Right atrium auricular region (tissue), 2 donors: ENCODE measurements around the gene SPAG5. TPM values are rescaled to one million over a fixed set of nuclear protein-coding genes. Genes with fewer than 3 reads are reported as not detected.
A peak's percentile ranks its signal among the peaks of the same experiment; 100 is the strongest.

Experiments used
- DNase-seq: peaks from one replicate; pipeline ENCODE4 v3.0.0-alpha.2; 2019; ENCODE audit warnings: low spot score
- H3K27ac ChIP-seq, 2 donors: fragments of 200-600 bp; sonication (generic); 1 replicate in 1 of 2; 2 replicates in 1 of 2; pipeline ENCODE4 v1.5.1; 2016 to 2019
- H3K27me3 ChIP-seq, 2 donors: fragments of 200-600 bp; sonication (generic); one replicate each; pipeline versions ENCODE4 v1.5.1 to v1.6.0; 2017 to 2019
- H3K36me3 ChIP-seq: fragments of 200-600 bp; sonication (generic); one replicate; pipeline ENCODE4 v1.5.1; 2016
- H3K4me1 ChIP-seq, 2 donors: fragments of 200-600 bp; sonication (generic); one replicate each; pipeline versions ENCODE4 v1.5.1 to v1.6.0; 2017 to 2019
- H3K4me3 ChIP-seq, 2 donors: fragments of 200-600 bp; sonication (generic); 1 replicate in 1 of 2; 2 replicates in 1 of 2; pipeline ENCODE4 v1.5.1; 2017 to 2019; ENCODE audit warnings: mild to moderate bottlenecking in 1 of 2, moderate library complexity in 1 of 2
- H3K9me3 ChIP-seq, 2 donors: fragments of 200-600 bp; sonication (generic); one replicate each; pipeline ENCODE4 v1.5.1; 2019
- CTCF ChIP-seq, 2 donors: fragments of 200-600 bp; sonication (generic); IDR thresholded peaks; one replicate each; pipeline ENCODE4 v1.5.1; 2019; ENCODE audit warnings: antibody characterized with exemption in 2 of 2
- total RNA-seq, 2 donors: library from RNA; depleted of rRNA; stranded (reverse); fragments of >200 nt; gene quantifications; one replicate each; pipeline ENCODE4 v1.1.0, GENCODE V29; 2016

Gene SPAG5
- total RNA-seq, 2 donors from 2014 or later, result 0.98 to 1.1 TPM

GRCh38 chr17:28569446-28569845 lies 29.4 kb downstream of the SPAG5 start:
- TF ChIP-seq CTCF (IDR thresholded peaks at IDR 0.05), result no peak
- Histone ChIP-seq H3K4me1 (peaks cover 0 to 41% of the 10 kb centered on the region in 2 donors), H3K36me3 (peaks cover 6% of the 10 kb centered on the region), H3K27ac (no peak overlapping the region), H3K4me3 (no peak overlapping the region), H3K27me3 (no peaks in the 10 kb centered on the region), H3K9me3 (no peaks in the 10 kb centered on the region)
- DNase-seq, result no peak

- Histone ChIP-seq H3K4me1 (peaks cover 0 to 31% of the 10 kb centered on the region in 2 donors), H3K9me3 (no peaks in the 10 kb centered on the region), H3K36me3 (peaks cover 13% of the 10 kb centered on the region), H3K4me3 (no peak overlapping the region), H3K27me3 (no peaks in the 10 kb centered on the region), H3K27ac (no peak overlapping the region)
- no peak for TF ChIP-seq CTCF (IDR thresholded peaks at IDR 0.05)
- DNase-seq, result no peak
These were observed 31.2 kb downstream of the SPAG5 start for GRCh38 chr17:28567604-28568003.

GRCh38 chr17:28563475-28563874 lies 35.4 kb downstream of the SPAG5 start:
- H3K9me3 ChIP-seq, result no peaks in the 10 kb centered on the region
- no peak overlapping the region for H3K27ac ChIP-seq
- H3K4me1 ChIP-seq, result peaks cover 0 to 6% of the 10 kb centered on the region in 2 donors
- H3K27me3 ChIP-seq, result no peaks in the 10 kb centered on the region
- peaks cover 34% of the 10 kb centered on the region for H3K36me3 ChIP-seq
- H3K4me3 ChIP-seq, result no peak overlapping the region
- no peak for TF ChIP-seq CTCF (IDR thresholded peaks at IDR 0.05)
- DNase-seq, result no peak

- TF ChIP-seq CTCF (IDR thresholded peaks at IDR 0.05), result no peak
- peaks cover 53% of the 10 kb centered on the region for H3K36me3 ChIP-seq
These were observed 43.8 kb downstream of the SPAG5 start for GRCh38 chr17:28555022-28555421.

GRCh38 chr17:28554565-28554964 lies 44.3 kb downstream of the SPAG5 start:
- Histone ChIP-seq H3K9me3 (no peaks in the 10 kb centered on the region), H3K27me3 (no peaks in the 10 kb centered on the region), H3K4me3 (no peak overlapping the region), H3K4me1 (peaks cover 0 to 24% of the 10 kb centered on the region in 2 donors), H3K36me3 (peaks cover 53% of the 10 kb centered on the region), H3K27ac (no peak overlapping the region)
- DNase-seq, result no peak
- TF ChIP-seq CTCF (IDR thresholded peaks at IDR 0.05), result no peak

More at GRCh38 chr17:28555022-28555421, 43.8 kb downstream of the SPAG5 start:
- H3K4me3 ChIP-seq, result no peak overlapping the region
- no peak overlapping the region for H3K27ac ChIP-seq
- no peaks in the 10 kb centered on the region for H3K27me3 ChIP-seq
- no peak for DNase-seq
- H3K9me3 ChIP-seq, result no peaks in the 10 kb centered on the region
- peaks cover 0 to 19% of the 10 kb centered on the region in 2 donors for H3K4me1 ChIP-seq

GRCh38 chr17:28553000-28553505 lies 45.8 kb downstream of the SPAG5 start:
- Histone ChIP-seq H3K4me3 (peak overlapping the region; percentile 60 to 88), H3K27ac (peak overlapping the region in 1 of 2 donors; percentile 80), H3K36me3 (peaks cover 41% of the 10 kb centered on the region), H3K4me1 (peaks cover 0 to 25% of the 10 kb centered on the region in 2 donors), H3K9me3 (no peaks in the 10 kb centered on the region), H3K27me3 (no peaks in the 10 kb centered on the region)
- TF ChIP-seq CTCF (IDR thresholded peaks at IDR 0.05), result no peak
- DNase-seq, result no peak
